Measurements from ENCODE around the gene SLC25A29.
A peak's percentile ranks its signal among the peaks of the same experiment; 100 is the strongest.
"Not testable (repeated sequence)": the region's sequence is repeated elsewhere in the genome, so short reads cannot be mapped to it uniquely, and the experiment has no call there.

The SLC25A29 gene

GRCh38 chr14:100309028-100309737, 2.9 kb upstream of the SLC25A29 start:
- DNase-seq: no peak

- not testable (repeated sequence) for DNase-seq
Measured at GRCh38 chr14:100308427-100308792, 2.2 kb upstream of the SLC25A29 start.

GRCh38 chr14:100307766-100308426, 1.7 kb upstream of the SLC25A29 start:
- DNase-seq: no peak

GRCh38 chr14:100306998-100307765, 938 bp upstream of the SLC25A29 start:
- DNase-seq: no peak

GRCh38 chr14:100305324-100306100, 732 bp downstream of the SLC25A29 start:
- no peak for DNase-seq

DNA sequence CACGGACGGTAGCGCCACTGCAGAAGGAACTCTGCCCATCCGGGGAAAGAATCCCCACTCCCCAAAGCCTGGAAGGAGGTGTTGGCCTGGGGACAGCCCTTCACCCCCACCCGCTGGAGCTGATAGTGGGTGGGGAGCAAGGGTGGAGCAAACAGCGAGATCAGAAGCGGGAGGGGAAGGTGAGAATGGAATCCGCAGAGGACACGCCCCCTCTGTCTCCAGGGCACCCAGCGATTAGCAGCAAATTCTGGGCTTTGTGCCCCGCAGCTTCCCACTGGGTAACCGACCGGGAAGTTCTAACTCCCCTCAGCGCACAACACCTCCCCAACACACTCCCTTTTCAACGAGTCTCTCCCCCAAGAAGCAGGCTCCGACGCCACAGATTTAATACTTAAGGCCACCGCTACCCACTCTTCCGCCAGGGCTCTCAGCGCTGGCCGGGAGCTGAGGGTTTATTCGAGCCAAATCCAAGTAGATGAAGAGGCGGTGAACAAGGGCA, 1.4 kb downstream of the SLC25A29 start:
- no peak for DNase-seq

DNA sequence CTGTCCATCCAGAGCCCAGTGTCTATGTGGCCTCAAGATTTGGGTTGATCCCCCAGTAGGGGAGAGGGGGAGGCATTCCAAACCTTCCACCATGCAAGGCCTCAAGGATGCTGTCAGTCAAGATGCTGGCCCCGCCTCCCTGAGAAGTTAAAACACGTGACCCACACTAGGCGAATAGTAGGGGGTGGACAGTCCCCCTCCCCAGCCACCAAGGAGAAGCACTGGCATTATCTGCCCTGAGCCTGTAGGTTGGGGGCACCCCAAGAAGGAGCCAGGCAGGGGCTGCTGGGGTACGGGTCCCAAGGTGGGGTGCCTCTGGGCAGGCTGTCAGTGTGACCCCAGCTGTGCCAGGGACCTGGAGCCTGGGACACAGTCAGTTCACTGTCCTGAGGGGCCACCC, 2.3 kb downstream of the SLC25A29 start:
- DNase-seq: no peak

DNA sequence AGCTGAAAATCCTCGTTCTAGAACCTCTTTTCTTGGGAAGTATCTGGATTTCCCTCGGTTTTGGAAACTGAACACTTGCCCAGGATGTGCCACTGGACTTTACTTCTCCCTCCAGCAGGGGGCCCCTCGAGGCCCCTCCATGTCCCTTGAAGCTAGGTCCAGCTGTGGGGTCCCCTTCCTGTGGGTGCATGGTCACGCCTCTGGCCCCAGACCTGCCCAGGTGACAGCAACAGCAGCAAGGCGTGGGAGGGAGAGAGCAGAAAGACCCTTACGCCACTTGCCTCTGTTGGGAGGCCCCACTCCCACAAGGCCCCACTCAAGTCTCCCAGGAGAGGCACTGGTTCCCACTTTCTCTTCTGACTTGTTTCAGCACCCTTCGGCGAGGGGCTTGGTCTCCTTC, 3.1 kb downstream of the SLC25A29 start:
- no peak for DNase-seq

- no peak for DNase-seq
Measured at GRCh38 chr14:100302616-100303015, 3.6 kb downstream of the SLC25A29 start.

DNA sequence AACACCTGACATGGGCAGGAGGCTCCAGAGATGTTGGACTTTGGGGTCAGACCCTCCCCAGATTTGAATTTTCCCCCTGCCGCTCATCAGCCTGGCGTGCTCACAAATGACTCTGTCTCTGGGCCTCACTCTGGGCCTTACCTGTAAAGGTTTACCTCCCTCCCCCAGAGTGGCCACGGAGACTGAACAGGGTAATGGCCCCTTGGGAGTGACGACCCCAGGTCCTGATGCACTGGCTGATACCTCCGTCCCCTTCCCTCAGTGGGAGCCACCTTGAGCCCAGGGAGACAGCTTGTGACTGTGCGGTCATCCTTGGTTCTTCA, 7.0 kb downstream of the SLC25A29 start:
- DNase-seq: no peak

GRCh38 chr14:100298551-100299237, 7.5 kb downstream of the SLC25A29 start:
- DNase-seq: peak; percentile 43

DNA sequence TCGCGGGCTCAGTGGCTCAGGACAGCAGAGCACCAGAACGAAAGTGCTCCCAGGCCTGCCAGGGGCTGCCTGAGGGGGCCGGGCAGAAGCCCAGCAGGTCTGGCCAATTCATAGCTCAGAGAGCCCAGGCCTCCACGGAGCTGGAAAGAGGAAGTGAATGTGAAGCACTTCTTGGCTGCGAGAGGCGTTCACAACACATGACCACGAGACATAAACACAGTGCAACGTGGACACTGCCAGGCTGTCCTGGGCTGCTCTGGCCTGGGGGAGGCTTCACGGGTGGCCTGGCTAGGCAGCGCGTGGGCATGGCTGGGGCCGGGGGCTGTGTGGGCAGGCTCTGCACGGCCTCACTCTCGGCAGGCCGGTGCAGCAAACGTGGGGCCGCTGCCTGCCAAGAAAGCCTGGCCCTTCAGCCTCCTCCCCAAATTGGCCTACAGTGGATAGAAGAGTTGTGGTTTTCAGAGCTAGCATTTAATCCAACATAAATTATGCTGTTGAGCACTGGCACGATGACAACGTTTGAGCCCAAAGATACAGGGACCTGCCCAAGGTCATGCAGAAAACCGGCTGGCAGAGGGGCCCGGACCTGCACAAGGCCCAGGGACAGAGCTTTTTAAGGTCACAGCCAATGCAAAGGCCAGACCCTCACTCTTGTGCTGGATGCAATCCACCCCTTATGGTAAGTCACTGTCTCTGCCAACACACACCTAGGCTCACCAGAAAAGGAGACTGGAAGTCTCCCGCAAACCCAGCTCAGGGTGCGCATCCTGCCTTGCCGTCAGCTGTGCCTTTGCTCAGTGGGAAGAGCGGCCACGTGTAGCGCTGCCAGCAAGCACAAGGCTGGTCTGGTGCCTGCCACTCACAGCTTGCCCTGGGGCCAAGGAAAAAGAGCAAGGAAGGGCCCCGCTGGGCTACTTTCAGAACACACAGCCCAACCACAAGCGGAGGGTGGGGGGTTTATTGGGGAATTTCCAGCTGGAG, 8.6 kb downstream of the SLC25A29 start:
- peak; percentile 81 for DNase-seq

DNA sequence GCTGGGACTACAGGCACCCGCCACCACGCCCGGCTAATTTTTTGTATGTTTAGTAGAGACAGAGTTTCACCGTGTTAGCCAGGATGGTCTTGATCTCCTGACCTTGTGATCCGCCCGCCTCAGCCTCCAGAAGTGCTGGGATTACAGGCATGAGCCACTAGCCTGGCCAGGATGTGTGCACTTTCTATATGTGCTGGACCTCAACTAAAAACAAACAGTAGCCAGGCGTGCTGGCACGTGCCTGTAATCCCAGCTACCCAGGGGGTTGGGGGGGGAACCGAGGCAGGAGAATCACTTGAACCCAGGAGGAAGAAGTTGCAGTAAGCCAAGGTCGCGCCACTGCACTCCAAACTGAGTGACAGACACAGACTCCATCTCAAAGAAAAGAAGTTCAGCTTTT, 9.5 kb downstream of the SLC25A29 start:
- DNase-seq: not testable (repeated sequence)

- DNase-seq: peak; percentile 30
Measured at GRCh38 chr14:100296106-100296651, 10.1 kb downstream of the SLC25A29 start.

DNA sequence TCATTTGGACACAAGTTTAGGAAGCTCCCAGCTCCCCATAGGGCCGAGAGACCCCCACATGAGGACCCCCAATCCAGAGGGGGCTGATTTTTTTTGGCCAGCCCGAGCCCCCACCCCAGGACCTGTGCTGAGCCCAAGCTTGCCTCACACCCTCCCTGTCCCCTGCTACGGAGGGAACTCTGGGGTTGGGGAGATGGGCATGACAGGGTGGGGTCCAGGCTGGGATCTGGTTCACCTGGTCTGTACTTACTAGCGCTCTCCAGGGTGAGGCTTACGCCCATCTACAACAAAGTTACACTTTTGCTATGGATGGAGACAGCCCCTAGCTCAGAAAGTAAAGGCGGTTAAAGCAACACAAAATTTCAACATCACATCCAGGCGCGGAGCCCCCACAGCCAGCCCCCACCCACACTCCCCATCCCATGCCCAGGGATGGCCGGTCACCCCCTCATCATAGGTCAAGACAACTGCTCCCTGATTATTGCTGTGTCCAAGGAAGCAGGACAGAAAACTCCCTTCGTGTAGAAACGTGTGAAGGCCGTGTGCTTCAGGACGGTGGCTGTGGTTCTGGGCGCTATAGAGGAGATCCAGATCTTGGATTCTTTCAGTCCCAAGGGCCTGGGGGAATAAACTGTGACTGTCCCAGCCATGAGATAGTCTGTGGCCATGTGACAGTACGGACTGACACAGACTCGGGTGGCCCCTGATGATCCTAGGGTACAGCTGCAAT, 10.7 kb downstream of the SLC25A29 start:
- DNase-seq: no peak

GRCh38 chr14:100294963-100295330, 11.3 kb downstream of the SLC25A29 start:
- DNase-seq: no peak

DNA sequence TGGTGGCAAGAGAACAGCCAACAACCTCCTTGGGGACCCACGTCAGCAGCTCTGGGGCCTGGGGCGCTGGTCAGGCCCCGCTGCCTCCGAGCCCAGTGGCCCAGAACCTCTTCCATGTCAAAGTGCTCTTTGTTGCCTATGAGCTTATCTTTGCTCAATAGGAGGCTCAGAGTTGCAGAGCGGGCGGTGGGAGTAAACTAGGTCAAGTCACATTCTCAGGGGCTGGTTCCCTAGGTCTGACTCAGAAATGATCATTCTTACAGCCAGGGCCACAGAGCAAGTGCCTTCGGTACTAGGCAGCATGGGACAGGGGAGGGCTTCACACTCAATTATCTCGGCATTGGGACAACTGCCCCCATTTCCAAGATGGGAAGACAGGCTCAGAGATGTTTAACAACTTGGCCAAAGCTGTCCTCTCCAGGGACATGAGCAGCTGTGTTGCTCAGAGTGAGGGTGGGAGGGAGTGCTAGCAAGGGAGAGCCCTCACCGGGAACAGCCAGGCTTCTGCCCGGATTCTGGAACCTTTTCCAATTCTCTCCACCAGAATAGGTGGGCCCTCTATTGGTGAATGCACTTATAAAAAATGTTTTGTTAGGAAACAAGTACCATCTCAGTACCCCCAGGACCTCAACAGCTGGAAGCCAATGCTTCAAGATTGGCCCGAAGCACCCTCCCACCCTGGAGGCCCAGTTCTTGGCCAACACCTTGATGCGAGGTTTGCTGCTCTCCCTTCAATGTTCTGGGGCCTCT, 11.9 kb downstream of the SLC25A29 start:
- DNase-seq: no peak

DNA sequence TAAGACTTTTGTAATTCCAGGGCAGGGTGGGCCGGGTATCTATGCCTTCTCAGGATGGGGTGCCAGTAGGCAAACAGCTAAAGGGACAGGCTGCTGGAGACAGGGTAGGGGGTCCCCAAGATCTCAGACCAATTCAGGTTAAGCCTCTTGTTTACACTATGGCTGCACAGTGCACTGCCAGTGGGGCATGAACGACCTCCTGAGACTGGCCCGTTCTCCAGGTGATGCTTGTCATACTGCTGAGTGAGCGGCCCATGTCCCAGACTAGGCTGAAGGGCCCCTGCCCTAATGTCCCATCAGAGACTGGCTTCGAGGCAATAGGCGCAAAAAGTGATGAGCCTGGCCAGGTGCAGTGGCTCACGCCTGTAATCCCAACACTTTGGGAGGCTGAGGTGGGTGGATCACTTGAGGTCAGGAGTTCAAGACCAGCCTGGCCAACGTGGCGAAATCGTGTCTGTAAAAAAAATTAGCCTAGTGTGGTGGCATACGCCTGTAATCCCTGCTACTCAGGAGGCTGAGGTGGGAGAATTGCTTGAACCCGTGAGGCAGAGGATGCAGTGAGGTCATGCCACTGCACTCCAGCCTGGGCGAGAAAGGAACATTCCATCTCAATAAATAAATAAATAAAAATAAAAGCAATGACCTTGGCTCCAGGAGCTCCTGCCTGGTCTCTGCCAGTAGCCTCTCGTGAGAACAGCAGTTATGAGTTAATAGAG, 12.6 kb downstream of the SLC25A29 start:
- no peak for DNase-seq

All from right forelimb (tissue), 1 donor.